OCI-LY7 (cell line): ENCODE measurements around the gene SIVA1. TPM values are rescaled to one million over a fixed set of nuclear protein-coding genes. Genes with fewer than 3 reads are reported as not detected.

Experiments used
- BruUV-seq: library from RNA; stranded (reverse); fragments of 400-500 nt; replicated peaks from 2 replicates; lab custom pipeline; 2021; lab: Mats Ljungman, UMichigan
- CTCF ChIA-PET: fragments of 300-600 bp; sonication (Branson Sonifier 250); formaldehyde crosslinking; loops from one replicate; lab custom pipeline; 2022; ENCODE audit warnings: antibody characterized with exemption; ENCODE audit not compliant: unreplicated experiment; lab: Charles Lee
- POLR2A ChIA-PET: fragments of 300-600 bp; sonication (Branson Sonifier 250); formaldehyde crosslinking; loops from one replicate; lab custom pipeline; 2022; ENCODE audit warnings: antibody characterized with exemption; lab: Charles Lee
- DNase-seq: peaks from one replicate; pipeline ENCODE4 v3.0.0-alpha.2; 2015; ENCODE audit warnings: low spot score
- H2AFZ ChIP-seq: fragments of 200-600 bp; sonication (generic), shearing (Covaris generic); 2 replicates; pipeline ENCODE4 v1.6.1; 2014; ENCODE audit warnings: mild to moderate bottlenecking, antibody characterized with exemption, low read length, moderate library complexity
- H3K27ac ChIP-seq: fragments of 200-600 bp; sonication (generic); 2 replicates; pipeline ENCODE4 v1.5.1; 2014; ENCODE audit warnings: mixed run types, low read depth, mild to moderate bottlenecking, moderate library complexity, low read length, inconsistent platforms; ENCODE audit not compliant: poor library complexity, severe bottlenecking
- H3K36me3 ChIP-seq: fragments of 200-600 bp; sonication (generic); 2 replicates; pipeline ENCODE4 v1.6.1; 2014; ENCODE audit warnings: mild to moderate bottlenecking, antibody characterized with exemption, low read length, moderate library complexity, mixed read lengths; ENCODE audit not compliant: insufficient read depth
- H3K4me1 ChIP-seq: fragments of 200-600 bp; sonication (generic); 2 replicates; pipeline ENCODE4 v1.5.1; 2014; ENCODE audit warnings: mild to moderate bottlenecking, low read length; ENCODE audit not compliant: insufficient read depth, poor library complexity, severe bottlenecking
- H3K4me2 ChIP-seq: fragments of 200-600 bp; sonication (generic); 2 replicates; pipeline ENCODE4 v1.6.1; 2014; ENCODE audit warnings: mild to moderate bottlenecking, low read length
- H3K4me3 ChIP-seq: fragments of 200-600 bp; sonication (generic); 2 replicates; pipeline ENCODE4 v1.5.1; 2014; ENCODE audit warnings: mild to moderate bottlenecking, low read depth, low read length; ENCODE audit not compliant: poor library complexity, severe bottlenecking
- H3K79me2 ChIP-seq: fragments of 200-600 bp; sonication (generic); 2 replicates; pipeline ENCODE4 v1.6.1; 2016; ENCODE audit warnings: low read depth, mild to moderate bottlenecking, low read length, moderate library complexity, mixed read lengths; ENCODE audit not compliant: insufficient read depth
- H3K9me2 ChIP-seq: fragments of 200-600 bp; sonication (generic); 2 replicates; pipeline ENCODE4 v1.6.1; 2016; ENCODE audit warnings: mild to moderate bottlenecking, low read length, mixed read lengths; ENCODE audit not compliant: insufficient read depth
- H3K9me3 ChIP-seq: fragments of 200-600 bp; sonication (generic); 2 replicates; pipeline ENCODE4 v1.6.1; 2014; ENCODE audit warnings: mild to moderate bottlenecking, mixed run types, low read length, mixed read lengths
- H4K20me1 ChIP-seq: fragments of 200-600 bp; sonication (generic); 2 replicates; pipeline ENCODE4 v1.6.1; 2014; ENCODE audit warnings: mild to moderate bottlenecking, antibody characterized with exemption, low read length, moderate library complexity, mixed read lengths; ENCODE audit not compliant: insufficient read depth
- CTCF ChIP-seq: fragments of 200-600 bp; sonication (generic); conservative IDR thresholded peaks from 2 replicates; pipeline ENCODE4 v1.5.1; 2014; ENCODE audit warnings: mild to moderate bottlenecking, antibody characterized with exemption, low read length, moderate library complexity, mixed read lengths
- EZH2phosphoT487 ChIP-seq: fragments of 200-600 bp; sonication (generic); IDR thresholded peaks from 2 replicates; pipeline ENCODE4 v1.6.1; 2018; ENCODE audit warnings: low read depth, borderline replicate concordance, mild to moderate bottlenecking, mixed run types, antibody characterized with exemption, low read length, moderate library complexity, mixed read lengths
- intact Hi-C: fragments of 100-400 bp; cut with micrococcal nuclease; formaldehyde crosslinking; loops from one replicate; pipeline ENCODE4 v1.10.0; 2022; ENCODE audit not compliant: unreplicated experiment
- total RNA-seq, 2 experiments: library from RNA; depleted of rRNA in 1 of 2; stranded (reverse); fragments of >200 nt in 1 of 2; shearing (Covaris generic) in 1 of 2; gene quantifications; 2 replicates each; pipeline ENCODE4 v1.2.3, GENCODE V29; 2014 to 2022

The SIVA1 gene
- total RNA-seq, 2 experiments from 2014 or later = 111 to 244 TPM

DNA sequence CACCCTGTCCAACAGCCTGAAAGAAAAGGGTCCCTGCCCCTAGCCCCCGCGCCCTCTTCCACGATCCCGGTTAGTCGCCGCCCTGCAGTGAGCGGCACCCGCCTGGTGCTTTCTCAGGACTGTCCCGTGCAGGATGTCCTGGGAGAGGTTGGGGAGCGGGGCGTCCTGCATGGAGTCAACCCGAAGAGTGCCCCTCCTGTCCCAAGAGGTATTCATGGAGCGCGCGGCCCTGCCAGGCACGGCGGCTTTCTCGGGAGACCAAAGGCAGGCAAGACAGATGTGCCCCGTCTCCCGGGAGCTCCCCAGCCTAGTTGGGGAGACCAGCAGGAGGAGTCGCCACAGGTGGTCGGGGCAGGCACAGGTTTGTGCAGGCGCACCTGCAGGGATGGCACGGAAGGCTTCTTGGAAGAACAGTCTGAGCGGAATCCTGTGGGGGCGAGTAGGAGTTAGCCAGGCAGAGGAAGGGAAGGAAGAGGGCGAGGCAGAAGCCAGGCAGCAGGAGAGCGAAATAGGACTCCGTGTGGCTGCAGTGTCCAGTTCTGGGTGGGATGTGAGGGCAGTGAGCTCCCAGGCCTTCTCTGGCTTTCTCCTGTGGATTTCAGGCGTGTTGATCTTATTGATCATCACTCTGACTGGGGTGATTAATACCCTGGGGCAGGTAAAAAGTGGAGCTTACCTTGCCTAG is 723 bp downstream of the SIVA1 start:
- peaks cover 38% of the 10 kb centered on the region for H3K79me2 ChIP-seq
- H3K4me3 ChIP-seq = peak overlapping the region; percentile 91
- peaks cover 57% of the 10 kb centered on the region for H3K4me1 ChIP-seq
- TF ChIP-seq EZH2phosphoT487 (no peak), CTCF (no peak)
- H3K9me3 ChIP-seq = 0 out of 2 replicates have a peak, but pooled peaks cover 10% of the 10 kb centered on the region
- H3K36me3 ChIP-seq = peaks cover 42% of the 10 kb centered on the region
- POLR2A ChIA-PET = interaction anchor here (1.2 to 1.9 kb wide), 4 partner anchors 9 to 97 kb away, joined by 3 to 9 read pairs (median 4); no protein-coding TSS in a partner anchor
- peak overlapping the region; percentile 100 for H3K4me2 ChIP-seq
- no peaks in the 10 kb centered on the region for H3K9me2 ChIP-seq
- CTCF ChIA-PET = interaction anchor here (1.4 kb wide), 1 partner anchor 15 kb away, joined by 6 read pairs; no protein-coding TSS in a partner anchor
- no peak overlapping the region for H2AFZ ChIP-seq
- peak overlapping the region; percentile 42 for H3K27ac ChIP-seq
- no TSS peak for BruUV-seq
- peak; percentile 18 for DNase-seq
- intact Hi-C loops = loop anchor here (1.0 to 10.0 kb wide), 4 partner anchors 41 to 271 kb away; partner anchors contain the start of gene CDCA4
- peaks cover 14% of the 10 kb centered on the region for H4K20me1 ChIP-seq

GRCh38 chr14:104754213-104754851 is 1.4 kb downstream of the SIVA1 start:
- ChIA-PET CTCF (no interaction called here), POLR2A (interaction anchor here (0.5 to 1.5 kb wide), 2 partner anchors 16 to 106 kb away, joined by 4 read pairs; no protein-coding TSS in a partner anchor)
- peaks cover 38% of the 10 kb centered on the region for H3K79me2 ChIP-seq
- TSS peak; percentile 35 for BruUV-seq
- H4K20me1 ChIP-seq = peaks cover 14% of the 10 kb centered on the region
- peak overlapping the region; percentile 91 for H3K4me3 ChIP-seq
- no peak for DNase-seq
- 0 out of 2 replicates have a peak, but pooled peaks cover 10% of the 10 kb centered on the region for H3K9me3 ChIP-seq
- no peaks in the 10 kb centered on the region for H3K9me2 ChIP-seq
- peak overlapping the region; percentile 100 for H3K4me2 ChIP-seq
- intact Hi-C loops = loop anchor here (5.0 to 10.0 kb wide), 2 partner anchors 123 to 270 kb away; partner anchors contain the start of gene CDCA4
- H3K36me3 ChIP-seq = peaks cover 48% of the 10 kb centered on the region
- no peak overlapping the region for H2AFZ ChIP-seq
- TF ChIP-seq CTCF = no peak
- TF ChIP-seq EZH2phosphoT487 = no peak
- H3K27ac ChIP-seq = no peak overlapping the region
- peaks cover 51% of the 10 kb centered on the region for H3K4me1 ChIP-seq
